Muscle layer of colon (tissue), 2 donors: Measurements from ENCODE around the gene DAPK3.

ENCODE experiments used
- H3K27ac ChIP-seq: one replicate; pipeline ENCODE4 v1.7.0; 2013; ENCODE audit warnings: low read depth, mild to moderate bottlenecking, low read length, moderate library complexity
- H3K27me3 ChIP-seq, 2 donors: one replicate each; pipeline ENCODE4 v1.7.0; 2013; ENCODE audit warnings: low read length in 2 of 2, mild to moderate bottlenecking in 2 of 2; ENCODE audit not compliant: insufficient read depth in 2 of 2, control insufficient read depth in 1 of 2
- H3K36me3 ChIP-seq: one replicate; pipeline ENCODE4 v1.7.0; 2013; ENCODE audit warnings: mild to moderate bottlenecking, low read length; ENCODE audit not compliant: insufficient read depth
- H3K4me1 ChIP-seq: one replicate; pipeline ENCODE4 v1.7.0; 2013; ENCODE audit warnings: mild to moderate bottlenecking, low read length; ENCODE audit not compliant: insufficient read depth
- H3K4me3 ChIP-seq, 2 donors: one replicate each; pipeline ENCODE4 v1.7.0; 2013; ENCODE audit warnings: low read length in 2 of 2, low read depth in 1 of 2, mild to moderate bottlenecking in 1 of 2, moderate library complexity in 1 of 2
- H3K9ac ChIP-seq: one replicate; pipeline ENCODE4 v1.7.0; 2013; ENCODE audit warnings: low read length
- H3K9me3 ChIP-seq: one replicate; pipeline ENCODE4 v1.7.0; 2013; ENCODE audit warnings: mild to moderate bottlenecking, low read length
- donor health status: abdominal sarcoma.
- donor health status: Adenocarcinoma of cecum.

The DAPK3 gene

DNA sequence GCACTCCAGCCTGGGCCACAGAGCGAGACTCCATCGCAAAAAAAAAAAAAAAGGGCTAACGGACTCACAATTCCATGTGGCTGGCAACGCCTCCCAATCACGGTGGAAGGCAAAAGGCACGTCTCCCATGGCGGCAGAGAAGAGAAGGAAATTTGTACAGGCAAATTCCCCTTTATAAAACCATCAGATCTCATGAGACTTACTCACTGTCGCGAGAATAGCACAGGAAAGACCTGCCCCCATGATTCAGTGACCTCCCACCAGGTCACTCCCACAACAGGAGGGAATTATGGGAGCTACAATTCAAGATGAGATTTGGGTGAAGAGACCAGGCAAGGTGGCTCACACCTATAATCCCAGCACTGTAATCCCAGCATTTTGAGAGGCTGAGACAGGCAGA lies 56.7 kb downstream of the DAPK3 start:
- no peak overlapping the region for H3K27ac ChIP-seq
- no peaks in the 10 kb centered on the region for H3K4me1 ChIP-seq
- H3K4me3 ChIP-seq, result no peak overlapping the region
- H3K27me3 ChIP-seq, result no peaks in the 10 kb centered on the region
- no peaks in the 10 kb centered on the region for H3K36me3 ChIP-seq
- H3K9ac ChIP-seq, result no peak overlapping the region
- H3K9me3 ChIP-seq, result peaks cover 7% of the 10 kb centered on the region

DNA sequence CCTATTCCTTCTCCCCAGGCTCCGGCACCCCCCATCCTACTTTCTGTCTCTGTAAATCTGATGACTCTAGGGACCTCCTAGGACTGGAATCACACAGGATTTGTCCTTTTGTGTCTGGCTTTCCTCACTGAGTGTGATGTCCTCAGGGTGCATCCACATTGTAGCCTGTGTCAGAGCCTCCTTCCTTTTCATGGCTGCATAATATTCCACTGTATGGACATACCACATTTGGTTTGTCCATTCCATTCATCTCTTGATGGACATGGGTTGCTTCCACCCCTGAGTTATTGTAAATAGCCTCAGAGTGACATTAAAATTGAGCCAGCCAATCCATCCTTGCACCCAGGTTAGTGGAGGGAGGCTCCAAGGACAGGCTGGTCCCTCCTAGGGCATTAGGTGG lies 60.8 kb downstream of the DAPK3 start:
- no peak overlapping the region for H3K4me3 ChIP-seq
- H3K9me3 ChIP-seq, result peaks cover 7% of the 10 kb centered on the region
- no peaks in the 10 kb centered on the region for H3K36me3 ChIP-seq
- no peaks in the 10 kb centered on the region for H3K4me1 ChIP-seq
- no peak overlapping the region for H3K9ac ChIP-seq
- no peaks in the 10 kb centered on the region for H3K27me3 ChIP-seq
- no peak overlapping the region for H3K27ac ChIP-seq
